Parathyroid adenoma (tissue), 2 donors: ENCODE measurements around the gene GRAMD4.

ENCODE experiments used
- H2AFZ ChIP-seq: fragments of 300-600 bp; sonication (generic); one replicate; pipeline ENCODE4 v1.7.0; 2017; ENCODE audit warnings: antibody characterized with exemption, mild to moderate bottlenecking
- H3K27ac ChIP-seq: fragments of 300-600 bp; sonication (generic); one replicate; pipeline ENCODE4 v1.7.0; 2017
- H3K27me3 ChIP-seq: fragments of 300-600 bp; sonication (generic); one replicate; pipeline ENCODE4 v1.7.0; 2017; ENCODE audit warnings: low read length; ENCODE audit not compliant: control insufficient read depth, insufficient read depth
- H3K36me3 ChIP-seq: fragments of 300-600 bp; sonication (generic); one replicate; pipeline ENCODE4 v1.7.0; 2017; ENCODE audit warnings: low read length; ENCODE audit not compliant: control insufficient read depth, insufficient read depth
- H3K4me1 ChIP-seq: fragments of 300-600 bp; sonication (generic); one replicate; pipeline ENCODE4 v1.7.0; 2017; ENCODE audit warnings: control low read depth
- H3K4me2 ChIP-seq: fragments of 300-600 bp; sonication (generic); one replicate; pipeline ENCODE4 v1.7.0; 2017; ENCODE audit warnings: low read length
- H3K4me3 ChIP-seq: fragments of 300-600 bp; sonication (generic); one replicate; pipeline ENCODE4 v1.7.0; 2017; ENCODE audit warnings: low read depth, low read length
- H3K79me2 ChIP-seq: fragments of 300-600 bp; sonication (generic); one replicate; pipeline ENCODE4 v1.7.0; 2017; ENCODE audit warnings: control low read depth
- H3K9ac ChIP-seq: fragments of 300-600 bp; sonication (generic); one replicate; pipeline ENCODE4 v1.7.0; 2017; ENCODE audit warnings: mild to moderate bottlenecking
- H3K9me3 ChIP-seq: fragments of 300-600 bp; sonication (generic); one replicate; pipeline ENCODE4 v1.7.0; 2017; ENCODE audit warnings: low read length; ENCODE audit not compliant: control insufficient read depth
- TF ChIP-seq, protein P1 (sequence below): fragments of 300-600 bp; sonication (generic); IDR thresholded peaks from one replicate; pipeline ENCODE4 v1.7.0; 2017; ENCODE audit warnings: antibody characterized with exemption, mild to moderate bottlenecking
- donor health status: primary hyperparathyroidism.

The GRAMD4 gene

DNA sequence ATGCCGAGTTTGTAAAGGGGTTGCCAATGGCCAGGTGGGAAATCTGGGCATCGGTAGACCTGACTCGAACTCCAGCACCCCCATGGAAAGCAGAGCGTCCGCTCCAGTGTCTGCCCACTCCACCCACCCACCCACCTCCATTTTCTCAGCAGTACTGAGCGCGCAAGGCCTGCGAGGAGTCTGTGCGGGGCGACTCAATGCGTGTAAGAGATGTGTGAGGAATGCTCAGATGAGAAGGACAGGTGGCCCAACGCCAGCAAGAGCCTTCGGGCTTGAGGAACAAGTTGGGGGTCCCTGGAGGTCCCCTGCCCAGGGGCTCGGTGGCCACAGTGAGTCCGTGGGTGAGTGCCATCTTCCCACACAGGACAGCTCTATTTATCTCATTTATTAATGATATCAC, 67.3 kb downstream of the GRAMD4 start:
- H3K79me2 ChIP-seq = no peaks in the 10 kb centered on the region
- TF ChIP-seq, protein P1, sequence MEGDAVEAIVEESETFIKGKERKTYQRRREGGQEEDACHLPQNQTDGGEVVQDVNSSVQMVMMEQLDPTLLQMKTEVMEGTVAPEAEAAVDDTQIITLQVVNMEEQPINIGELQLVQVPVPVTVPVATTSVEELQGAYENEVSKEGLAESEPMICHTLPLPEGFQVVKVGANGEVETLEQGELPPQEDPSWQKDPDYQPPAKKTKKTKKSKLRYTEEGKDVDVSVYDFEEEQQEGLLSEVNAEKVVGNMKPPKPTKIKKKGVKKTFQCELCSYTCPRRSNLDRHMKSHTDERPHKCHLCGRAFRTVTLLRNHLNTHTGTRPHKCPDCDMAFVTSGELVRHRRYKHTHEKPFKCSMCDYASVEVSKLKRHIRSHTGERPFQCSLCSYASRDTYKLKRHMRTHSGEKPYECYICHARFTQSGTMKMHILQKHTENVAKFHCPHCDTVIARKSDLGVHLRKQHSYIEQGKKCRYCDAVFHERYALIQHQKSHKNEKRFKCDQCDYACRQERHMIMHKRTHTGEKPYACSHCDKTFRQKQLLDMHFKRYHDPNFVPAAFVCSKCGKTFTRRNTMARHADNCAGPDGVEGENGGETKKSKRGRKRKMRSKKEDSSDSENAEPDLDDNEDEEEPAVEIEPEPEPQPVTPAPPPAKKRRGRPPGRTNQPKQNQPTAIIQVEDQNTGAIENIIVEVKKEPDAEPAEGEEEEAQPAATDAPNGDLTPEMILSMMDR = no peak
- no peaks in the 10 kb centered on the region for H3K4me1 ChIP-seq
- H3K36me3 ChIP-seq = no peaks in the 10 kb centered on the region
- H2AFZ ChIP-seq = no peak overlapping the region
- H3K4me2 ChIP-seq = no peak overlapping the region
- no peaks in the 10 kb centered on the region for H3K9me3 ChIP-seq
- no peaks in the 10 kb centered on the region for H3K27me3 ChIP-seq
- H3K9ac ChIP-seq = no peak overlapping the region
- no peak overlapping the region for H3K4me3 ChIP-seq
- H3K27ac ChIP-seq = no peak overlapping the region

DNA sequence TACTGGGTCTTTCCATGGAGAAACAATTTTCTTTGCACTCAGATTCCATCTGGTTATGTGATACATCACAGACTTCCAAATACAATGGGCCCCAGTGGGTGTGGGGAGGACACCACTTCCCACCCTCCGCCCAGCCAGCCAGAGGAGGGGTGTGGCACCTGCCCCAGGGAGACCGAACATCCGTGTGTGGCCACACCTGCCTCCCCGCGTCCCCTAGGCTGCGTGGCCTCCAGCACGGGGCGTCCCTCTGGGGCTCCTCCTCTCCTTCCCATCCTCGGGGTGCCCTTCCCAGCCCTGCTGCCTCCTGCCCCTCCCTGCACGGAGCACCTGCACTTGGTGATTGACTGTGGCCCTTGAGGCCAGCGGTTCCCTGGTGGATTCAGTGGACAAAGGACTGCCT, 68.8 kb downstream of the GRAMD4 start:
- Histone ChIP-seq H3K36me3 (no peaks in the 10 kb centered on the region), H3K4me2 (no peak overlapping the region), H3K27me3 (no peaks in the 10 kb centered on the region), H3K27ac (no peak overlapping the region), H3K4me3 (no peak overlapping the region), H3K4me1 (no peaks in the 10 kb centered on the region), H2AFZ (no peak overlapping the region), H3K9ac (no peak overlapping the region), H3K79me2 (no peaks in the 10 kb centered on the region), H3K9me3 (no peaks in the 10 kb centered on the region)
- TF ChIP-seq, protein P1 = no peak

DNA sequence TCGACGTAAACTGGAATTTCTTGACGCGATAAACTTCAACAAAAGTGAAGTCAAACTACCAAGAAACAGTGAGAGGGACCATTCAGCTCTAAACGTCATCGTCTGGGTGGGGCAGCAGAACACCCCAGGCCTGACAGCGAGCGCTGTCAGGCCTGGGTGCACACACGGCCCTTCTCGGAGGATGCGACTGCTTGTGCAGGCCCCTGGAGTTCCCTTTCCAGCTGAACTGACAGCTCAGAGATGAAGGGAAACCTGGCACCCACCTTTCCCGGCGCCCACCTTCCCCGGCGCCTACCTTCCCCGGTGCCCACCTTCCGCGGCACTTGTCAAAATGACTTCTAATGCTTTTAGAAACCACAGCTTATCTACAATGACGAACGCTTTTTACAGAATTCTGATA, 70.0 kb downstream of the GRAMD4 start:
- Histone ChIP-seq H3K4me3 (no peak overlapping the region), H3K9me3 (no peaks in the 10 kb centered on the region), H3K36me3 (no peaks in the 10 kb centered on the region), H3K9ac (no peak overlapping the region), H2AFZ (no peak overlapping the region), H3K27ac (no peak overlapping the region), H3K27me3 (no peaks in the 10 kb centered on the region), H3K4me2 (no peak overlapping the region), H3K79me2 (no peaks in the 10 kb centered on the region), H3K4me1 (no peaks in the 10 kb centered on the region)
- TF ChIP-seq, protein P1 = no peak

DNA sequence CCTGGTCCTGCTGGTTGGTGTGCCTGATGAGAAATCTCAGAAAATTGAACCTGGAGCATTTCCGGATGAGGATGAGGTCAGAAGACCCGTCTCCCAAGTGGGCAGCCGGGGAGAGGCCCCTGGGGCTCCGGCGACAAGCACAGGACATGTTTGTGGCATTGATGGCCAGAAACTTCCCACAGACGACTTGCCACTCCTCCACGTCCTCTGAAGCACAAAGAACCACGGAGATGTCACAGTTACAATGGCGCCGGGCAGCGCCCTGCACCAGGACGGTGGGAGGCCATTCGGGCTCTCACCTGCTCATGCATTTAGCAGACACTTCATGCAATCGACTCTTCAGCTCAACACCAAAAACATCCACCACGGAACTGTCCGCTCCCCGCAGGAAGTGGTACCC, 71.4 kb downstream of the GRAMD4 start:
- Histone ChIP-seq H3K79me2 (no peaks in the 10 kb centered on the region), H3K9me3 (no peaks in the 10 kb centered on the region), H3K36me3 (no peaks in the 10 kb centered on the region), H3K4me1 (no peaks in the 10 kb centered on the region), H3K27me3 (no peaks in the 10 kb centered on the region), H2AFZ (no peak overlapping the region), H3K9ac (no peak overlapping the region), H3K4me2 (no peak overlapping the region), H3K27ac (no peak overlapping the region), H3K4me3 (no peak overlapping the region)
- TF ChIP-seq, protein P1 = no peak

DNA sequence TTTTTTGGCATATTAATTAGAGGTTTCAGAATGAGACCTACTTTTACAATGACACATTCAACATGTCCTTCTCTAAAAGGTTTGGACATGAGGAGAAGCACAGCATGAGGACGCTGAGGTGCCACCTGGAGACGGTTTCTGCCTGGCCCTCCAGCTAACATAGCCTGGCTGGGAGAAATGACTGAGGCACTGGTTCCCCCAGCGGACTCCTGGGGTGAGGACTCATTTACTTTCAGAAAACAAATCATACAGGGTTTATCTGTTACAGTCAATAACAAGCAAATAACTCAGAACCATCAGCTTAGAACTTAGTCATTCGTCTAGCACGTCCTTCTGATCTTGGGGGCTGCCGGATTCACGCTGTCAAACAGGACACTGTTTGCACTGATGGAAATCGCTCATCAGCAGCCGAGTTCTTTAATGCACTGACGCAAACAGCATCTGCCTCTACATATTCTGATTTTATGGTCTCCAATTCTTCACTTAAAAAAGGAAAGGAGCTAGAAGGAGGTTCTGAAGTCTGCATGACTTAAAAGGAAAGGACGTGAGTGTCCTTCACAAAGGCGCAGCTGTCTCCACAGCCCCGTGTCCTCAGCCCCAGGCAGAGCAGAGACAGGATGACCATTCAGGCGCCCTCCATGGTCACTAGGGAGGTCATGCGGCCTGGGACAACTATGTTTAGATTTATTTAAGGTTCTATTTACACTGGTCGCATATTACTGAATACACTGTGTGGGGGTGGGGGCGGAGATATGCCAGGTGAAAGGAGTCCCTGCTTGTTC, 73.6 kb downstream of the GRAMD4 start:
- no peak overlapping the region for H3K4me2 ChIP-seq
- no peak overlapping the region for H2AFZ ChIP-seq
- no peaks in the 10 kb centered on the region for H3K27me3 ChIP-seq
- no peaks in the 10 kb centered on the region for H3K36me3 ChIP-seq
- H3K9ac ChIP-seq = no peak overlapping the region
- no peak overlapping the region for H3K4me3 ChIP-seq
- H3K9me3 ChIP-seq = no peaks in the 10 kb centered on the region
- H3K4me1 ChIP-seq = no peaks in the 10 kb centered on the region
- H3K79me2 ChIP-seq = no peaks in the 10 kb centered on the region
- no peak overlapping the region for H3K27ac ChIP-seq
- TF ChIP-seq, protein P1 = no peak
